Ishikawa (cell line): Measurements from ENCODE around the gene TRERF1.

Experiments used
- EP300 ChIP-seq: IDR thresholded peaks from 2 replicates; pipeline ENCODE4 v1.6.1; 2012; ENCODE audit warnings: borderline replicate concordance
- MAX ChIP-seq: IDR thresholded peaks from 2 replicates; pipeline ENCODE4 v1.6.1; 2012
- NFIC ChIP-seq: IDR thresholded peaks from 2 replicates; pipeline ENCODE4 v1.6.1; 2012
- RAD21 ChIP-seq: IDR thresholded peaks from 2 replicates; pipeline ENCODE4 v1.6.1; 2012; ENCODE audit warnings: low read depth
- TAF1 ChIP-seq: IDR thresholded peaks from 2 replicates; pipeline ENCODE4 v1.6.1; 2012; ENCODE audit warnings: low read depth, mild to moderate bottlenecking
- TCF12 ChIP-seq: IDR thresholded peaks from 2 replicates; pipeline ENCODE4 v1.6.1; 2012; ENCODE audit warnings: low read depth
- TEAD4 ChIP-seq: IDR thresholded peaks from 2 replicates; pipeline ENCODE4 v1.6.1; 2012
- YY1 ChIP-seq: IDR thresholded peaks from 2 replicates; pipeline ENCODE4 v1.6.1; 2012; ENCODE audit warnings: low read depth
- TF ChIP-seq, protein P1 (sequence below): IDR thresholded peaks from 2 replicates; pipeline ENCODE4 v1.6.1; 2012; ENCODE audit warnings: low read depth, mild to moderate bottlenecking

DNA sequence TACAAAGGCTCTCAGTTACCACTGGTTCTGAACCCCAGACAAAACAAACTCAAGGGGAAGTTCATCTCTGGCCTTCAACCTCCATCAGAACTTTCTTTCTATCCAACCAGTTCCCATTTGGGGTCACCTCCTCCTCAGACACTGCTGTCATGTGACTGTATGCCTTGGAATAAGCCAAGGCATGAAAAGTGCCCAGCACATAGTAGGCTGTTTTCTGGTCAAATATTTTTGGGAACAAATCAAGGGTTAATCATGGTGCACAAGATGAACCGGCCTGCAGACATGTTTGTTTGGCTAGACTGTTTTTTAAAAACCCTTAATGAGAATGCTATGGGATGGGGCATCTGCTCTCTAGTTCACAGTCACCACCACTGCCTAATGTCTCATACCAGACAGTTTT lies 185.2 kb downstream of the TRERF1 start:
- TF ChIP-seq YY1 (no peak), RAD21 (no peak), TEAD4 (no peak), TAF1 (no peak), EP300 (no peak), NFIC (no peak), TCF12 (no peak), MAX (no peak)
- TF ChIP-seq, protein P1, sequence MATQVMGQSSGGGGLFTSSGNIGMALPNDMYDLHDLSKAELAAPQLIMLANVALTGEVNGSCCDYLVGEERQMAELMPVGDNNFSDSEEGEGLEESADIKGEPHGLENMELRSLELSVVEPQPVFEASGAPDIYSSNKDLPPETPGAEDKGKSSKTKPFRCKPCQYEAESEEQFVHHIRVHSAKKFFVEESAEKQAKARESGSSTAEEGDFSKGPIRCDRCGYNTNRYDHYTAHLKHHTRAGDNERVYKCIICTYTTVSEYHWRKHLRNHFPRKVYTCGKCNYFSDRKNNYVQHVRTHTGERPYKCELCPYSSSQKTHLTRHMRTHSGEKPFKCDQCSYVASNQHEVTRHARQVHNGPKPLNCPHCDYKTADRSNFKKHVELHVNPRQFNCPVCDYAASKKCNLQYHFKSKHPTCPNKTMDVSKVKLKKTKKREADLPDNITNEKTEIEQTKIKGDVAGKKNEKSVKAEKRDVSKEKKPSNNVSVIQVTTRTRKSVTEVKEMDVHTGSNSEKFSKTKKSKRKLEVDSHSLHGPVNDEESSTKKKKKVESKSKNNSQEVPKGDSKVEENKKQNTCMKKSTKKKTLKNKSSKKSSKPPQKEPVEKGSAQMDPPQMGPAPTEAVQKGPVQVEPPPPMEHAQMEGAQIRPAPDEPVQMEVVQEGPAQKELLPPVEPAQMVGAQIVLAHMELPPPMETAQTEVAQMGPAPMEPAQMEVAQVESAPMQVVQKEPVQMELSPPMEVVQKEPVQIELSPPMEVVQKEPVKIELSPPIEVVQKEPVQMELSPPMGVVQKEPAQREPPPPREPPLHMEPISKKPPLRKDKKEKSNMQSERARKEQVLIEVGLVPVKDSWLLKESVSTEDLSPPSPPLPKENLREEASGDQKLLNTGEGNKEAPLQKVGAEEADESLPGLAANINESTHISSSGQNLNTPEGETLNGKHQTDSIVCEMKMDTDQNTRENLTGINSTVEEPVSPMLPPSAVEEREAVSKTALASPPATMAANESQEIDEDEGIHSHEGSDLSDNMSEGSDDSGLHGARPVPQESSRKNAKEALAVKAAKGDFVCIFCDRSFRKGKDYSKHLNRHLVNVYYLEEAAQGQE = no peak
